Measurements from ENCODE around the gene KIF20A.

Gene KIF20A

GRCh38 chr5:138178516-138179276 lies at the start of gene KIF20A, which contains the start of gene BRD8:
Gene KIF20A (plus strand): TSS chr5:138179112. CDS start chr5:138179681, 569 bp downstream.
Gene BRD8 (minus strand): TSS chr5:138178630. CDS start chr5:138178614, 16 bp downstream.
- Histone ChIP-seq H2AFZ (ENCODE audit: low read depth) (peak within 1 kb of the TSS; percentile 62), H3K27ac (peak within 1 kb of the TSS; percentile 60), H3K36me3 (ENCODE audit: insufficient read depth) (no peaks in the 10 kb centered on the region), H3K4me1 (ENCODE audit: low read depth, poor library complexity, severe bottlenecking) (peaks cover 23% of the 10 kb centered on the region), H3K9ac (peak within 1 kb of the TSS; percentile 70; the same call in 1 of the 2 replicates), H3K79me2 (ENCODE audit: insufficient read depth, low read depth) (peaks cover 60% of the 10 kb centered on the region), H4K20me1 (ENCODE audit: insufficient read depth) (no peaks in the 10 kb centered on the region), H3K27me3 (ENCODE audit: insufficient read depth, low read depth) (no peaks in the 10 kb centered on the region), H3K4me2 (peak within 1 kb of the TSS; percentile 85), H3K4me3 (IDR thresholded peaks at IDR 0.05; ENCODE audit: insufficient read depth, low read depth, low read length) (peak within 1 kb of the TSS; percentile 3)
- no peak for TF ChIP-seq CTCF (conservative IDR thresholded peaks at IDR 0.05; ENCODE audit: low read depth, low read length)

GRCh38 chr5:138129347-138129746 lies 49.6 kb upstream of the KIF20A start:
- Histone ChIP-seq H3K4me3 (IDR thresholded peaks at IDR 0.05; ENCODE audit: insufficient read depth, low read depth, low read length) (no peak overlapping the region), H3K27me3 (ENCODE audit: insufficient read depth, low read depth) (no peaks in the 10 kb centered on the region), H3K27ac (no peak overlapping the region), H3K4me2 (no peak overlapping the region), H3K36me3 (ENCODE audit: insufficient read depth) (no peaks in the 10 kb centered on the region), H3K9ac (no peak overlapping the region), H2AFZ (ENCODE audit: low read depth) (no peak overlapping the region), H3K4me1 (ENCODE audit: low read depth, poor library complexity, severe bottlenecking) (no peaks in the 10 kb centered on the region), H3K79me2 (ENCODE audit: insufficient read depth, low read depth) (no peaks in the 10 kb centered on the region), H4K20me1 (ENCODE audit: insufficient read depth) (no peaks in the 10 kb centered on the region)
- no peak for TF ChIP-seq CTCF (conservative IDR thresholded peaks at IDR 0.05; ENCODE audit: low read depth, low read length)

GRCh38 chr5:138132543-138132942 lies 46.4 kb upstream of the KIF20A start:
- Histone ChIP-seq H2AFZ (ENCODE audit: low read depth) (no peak overlapping the region), H3K4me2 (no peak overlapping the region), H3K9ac (no peak overlapping the region), H3K4me3 (IDR thresholded peaks at IDR 0.05; ENCODE audit: insufficient read depth, low read depth, low read length) (no peak overlapping the region), H3K36me3 (ENCODE audit: insufficient read depth) (no peaks in the 10 kb centered on the region), H4K20me1 (ENCODE audit: insufficient read depth) (no peaks in the 10 kb centered on the region), H3K4me1 (ENCODE audit: low read depth, poor library complexity, severe bottlenecking) (no peaks in the 10 kb centered on the region), H3K27ac (no peak overlapping the region), H3K79me2 (ENCODE audit: insufficient read depth, low read depth) (no peaks in the 10 kb centered on the region), H3K27me3 (ENCODE audit: insufficient read depth, low read depth) (no peaks in the 10 kb centered on the region)
- TF ChIP-seq CTCF (conservative IDR thresholded peaks at IDR 0.05; ENCODE audit: low read depth, low read length) = no peak

GRCh38 chr5:138138949-138139780 lies 39.7 kb upstream of the KIF20A start, which contains the start of gene NME5:
Gene NME5 (minus strand): TSS chr5:138139428. CDS start chr5:138138780, 648 bp downstream.
- TF ChIP-seq CTCF (conservative IDR thresholded peaks at IDR 0.05; ENCODE audit: low read depth, low read length) = no peak
- peak within 1 kb of the TSS; percentile 92 for H3K4me2 ChIP-seq

More at GRCh38 chr5:138138949-138139780, 39.7 kb upstream of the KIF20A start, which contains the start of gene NME5:
- Histone ChIP-seq H3K79me2 (ENCODE audit: insufficient read depth, low read depth) (no peaks in the 10 kb centered on the region), H2AFZ (ENCODE audit: low read depth) (peak within 1 kb of the TSS; percentile 82), H3K4me3 (IDR thresholded peaks at IDR 0.05; ENCODE audit: insufficient read depth, low read depth, low read length) (no peak within 1 kb of the TSS), H3K27me3 (ENCODE audit: insufficient read depth, low read depth) (no peaks in the 10 kb centered on the region), H3K9ac (peak within 1 kb of the TSS; percentile 11; the same call in 1 of the 2 replicates), H3K36me3 (ENCODE audit: insufficient read depth) (no peaks in the 10 kb centered on the region), H3K4me1 (ENCODE audit: low read depth, poor library complexity, severe bottlenecking) (peaks cover 9% of the 10 kb centered on the region), H4K20me1 (ENCODE audit: insufficient read depth) (no peaks in the 10 kb centered on the region), H3K27ac (no peak within 1 kb of the TSS)

Measured in KMS-11 (cell line).